GM12801 (cell line): ENCODE results near the gene ISL1.

Source experiments
- CTCF ChIP-seq: IDR thresholded peaks from one replicate; pipeline ENCODE4 v1.5.1; 2011; ENCODE audit warnings: control low read depth; ENCODE audit not compliant: insufficient read length; ENCODE audit errors: extremely low read depth

The ISL1 gene

GRCh38 chr5:51414516-51414915, 31.3 kb downstream of the ISL1 start:
- no peak for TF ChIP-seq CTCF

GRCh38 chr5:51416149-51416548, 32.9 kb downstream of the ISL1 start:
- TF ChIP-seq CTCF: no peak

- TF ChIP-seq CTCF: no peak
Observed at GRCh38 chr5:51433052-51433710, 49.9 kb downstream of the ISL1 start.

- TF ChIP-seq CTCF: no peak
Observed at GRCh38 chr5:51439232-51439631, 56.0 kb downstream of the ISL1 start.
